HG03354 (cell line): Measurements from ENCODE around the gene PAK4.
"Not testable (repeated sequence)": the region's sequence is repeated elsewhere in the genome, so short reads cannot be mapped to it uniquely, and the experiment has no call there.

Source experiments
- ATAC-seq: cut with Tn5 transposase; IDR thresholded peaks from one replicate; pipeline ENCODE4 v1.9.1; 2021; ENCODE audit warnings: mild to moderate bottlenecking; ENCODE audit not compliant: unreplicated experiment, poor library complexity, severe bottlenecking

The PAK4 gene

GRCh38 chr19:39142630-39143029 lies 17.0 kb downstream of the PAK4 start:
- no peak for ATAC-seq

DNA sequence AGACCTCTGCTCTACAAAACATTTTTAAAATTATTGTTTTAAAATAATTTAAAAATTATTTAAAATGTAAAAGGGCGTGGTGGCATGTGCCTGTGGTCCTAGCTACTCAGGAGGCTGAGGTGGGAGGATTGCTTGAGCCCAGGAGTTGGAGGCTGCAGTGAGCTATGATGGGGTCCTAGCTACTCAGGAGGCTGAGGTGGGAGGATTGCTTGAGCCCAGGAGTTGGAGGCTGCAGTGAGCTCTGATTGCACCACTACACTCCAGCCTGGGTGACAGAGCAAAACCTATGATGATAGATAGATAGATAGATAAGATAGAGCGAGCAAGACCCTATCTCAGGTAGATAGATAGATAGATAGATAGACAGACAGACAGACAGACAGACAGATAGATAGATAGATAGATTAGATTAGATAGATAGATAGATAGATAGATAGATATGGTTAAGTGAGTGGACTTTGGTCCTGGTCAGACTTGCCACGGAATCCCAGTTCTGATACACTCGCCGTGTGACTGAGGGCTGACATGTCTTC lies 18.2 kb downstream of the PAK4 start:
- ATAC-seq = not testable (repeated sequence)

DNA sequence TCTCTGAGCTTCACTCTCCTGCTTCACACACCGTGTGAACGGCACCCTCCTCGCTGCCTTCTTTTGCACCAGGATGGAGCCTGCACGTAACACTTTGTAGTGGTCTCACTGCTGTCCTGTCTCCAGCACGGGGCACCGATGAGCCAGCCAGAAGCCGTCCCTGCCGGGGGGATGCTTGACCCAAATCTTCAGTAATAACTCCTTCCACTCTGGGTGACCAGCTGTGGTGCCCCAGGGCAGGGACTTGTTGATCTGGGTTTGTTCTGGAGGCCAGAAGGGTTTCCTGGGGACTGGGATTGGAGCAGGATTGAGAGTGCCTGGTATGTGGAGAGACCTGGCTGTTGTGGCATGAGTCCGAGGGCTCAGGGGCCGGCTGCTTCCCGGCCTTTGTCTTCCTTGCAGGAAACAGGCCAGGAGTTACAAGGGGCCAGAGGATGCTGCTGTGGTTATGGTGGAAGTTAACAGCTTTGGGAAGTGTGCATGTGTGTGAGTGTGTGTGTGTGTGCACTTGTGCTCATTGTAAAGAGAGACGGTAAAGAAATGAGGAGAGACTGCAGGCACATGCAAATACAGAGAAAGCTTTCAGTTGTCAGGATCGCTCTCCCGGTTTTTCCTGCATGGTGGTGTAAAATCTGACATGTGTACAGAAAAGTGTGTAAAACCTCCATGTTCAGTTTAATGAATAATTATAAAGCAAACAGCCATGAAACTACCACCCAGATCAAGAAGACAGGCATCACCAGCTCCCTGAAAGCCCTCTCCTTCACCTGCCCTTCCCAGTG lies 18.9 kb downstream of the PAK4 start:
- ATAC-seq = no peak

- ATAC-seq = no peak
Measured at GRCh38 chr19:39145180-39145953, 19.8 kb downstream of the PAK4 start.

DNA sequence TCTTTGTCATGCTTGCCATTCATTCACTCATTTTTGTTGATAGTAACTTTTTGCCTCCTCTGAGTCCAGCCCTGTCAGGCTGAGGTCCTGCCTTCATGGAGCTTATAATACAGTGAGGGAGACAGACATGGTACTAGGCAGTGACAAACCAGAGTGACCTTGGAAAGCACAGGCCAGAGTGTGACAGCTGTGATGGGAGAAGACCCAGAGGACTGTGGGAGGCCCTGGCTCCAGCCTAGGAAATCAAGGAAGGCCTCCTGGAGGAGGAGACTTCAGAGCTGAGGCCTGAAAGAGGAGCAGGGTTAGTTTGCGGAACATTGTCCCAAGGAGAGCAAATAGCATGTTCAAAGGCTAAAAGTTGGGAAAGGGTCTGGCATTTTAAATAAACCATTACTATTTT lies 20.5 kb downstream of the PAK4 start:
- ATAC-seq = no peak

DNA sequence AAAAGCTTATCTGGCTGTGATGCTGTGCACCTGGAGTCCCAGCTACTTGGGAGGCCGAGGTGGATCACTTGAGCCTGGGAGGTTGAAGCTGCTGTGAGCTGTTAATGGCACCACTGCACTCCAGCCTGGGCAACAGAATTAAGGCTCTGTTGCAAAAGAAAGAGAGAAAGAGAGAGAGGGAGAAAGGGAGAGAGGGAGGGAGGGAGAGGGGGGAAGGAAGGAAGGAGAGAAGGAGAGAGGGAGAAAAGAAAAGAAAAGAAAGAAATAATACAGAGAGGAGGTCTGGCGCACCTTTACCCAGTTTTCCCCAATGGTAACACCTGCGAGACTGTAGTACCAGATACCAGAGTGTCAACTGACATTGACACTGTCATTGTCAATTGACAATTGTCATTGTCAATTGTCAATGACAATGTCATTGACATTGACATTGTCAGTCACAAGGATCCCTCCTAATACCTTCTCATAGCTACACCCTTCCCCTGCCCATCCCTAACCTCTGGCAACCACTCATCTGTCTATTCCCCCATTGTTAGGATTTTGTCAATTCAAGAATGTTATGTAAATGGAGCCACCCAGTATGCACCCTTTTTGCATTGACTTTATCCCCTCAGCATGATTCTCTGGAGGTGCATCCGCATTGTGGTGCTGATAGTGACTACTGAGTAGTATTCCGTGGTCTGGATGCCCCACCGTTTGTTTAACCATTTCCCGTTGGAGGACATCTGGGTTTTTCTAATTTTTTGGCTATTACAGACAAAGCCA lies 21.3 kb downstream of the PAK4 start:
- ATAC-seq = no peak

DNA sequence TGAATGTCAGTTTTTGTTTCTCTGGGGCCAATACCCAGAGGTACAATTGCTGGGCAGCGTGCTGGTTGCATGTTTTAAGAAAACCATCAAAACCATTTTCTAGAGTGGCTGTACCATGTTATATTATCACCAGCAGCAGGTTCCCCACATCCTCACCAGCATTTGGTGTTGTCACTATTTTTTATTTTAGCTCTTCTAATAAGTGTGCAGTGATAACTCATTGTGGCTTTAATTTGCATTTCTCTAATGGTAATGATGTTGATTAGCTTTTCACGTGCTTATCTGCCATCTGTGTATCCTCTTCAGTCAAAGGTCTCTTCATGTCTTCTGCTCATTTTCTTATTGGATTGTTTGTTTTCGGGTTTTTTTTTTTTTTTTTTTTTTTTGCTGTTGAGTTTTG lies 21.9 kb downstream of the PAK4 start:
- no peak for ATAC-seq

DNA sequence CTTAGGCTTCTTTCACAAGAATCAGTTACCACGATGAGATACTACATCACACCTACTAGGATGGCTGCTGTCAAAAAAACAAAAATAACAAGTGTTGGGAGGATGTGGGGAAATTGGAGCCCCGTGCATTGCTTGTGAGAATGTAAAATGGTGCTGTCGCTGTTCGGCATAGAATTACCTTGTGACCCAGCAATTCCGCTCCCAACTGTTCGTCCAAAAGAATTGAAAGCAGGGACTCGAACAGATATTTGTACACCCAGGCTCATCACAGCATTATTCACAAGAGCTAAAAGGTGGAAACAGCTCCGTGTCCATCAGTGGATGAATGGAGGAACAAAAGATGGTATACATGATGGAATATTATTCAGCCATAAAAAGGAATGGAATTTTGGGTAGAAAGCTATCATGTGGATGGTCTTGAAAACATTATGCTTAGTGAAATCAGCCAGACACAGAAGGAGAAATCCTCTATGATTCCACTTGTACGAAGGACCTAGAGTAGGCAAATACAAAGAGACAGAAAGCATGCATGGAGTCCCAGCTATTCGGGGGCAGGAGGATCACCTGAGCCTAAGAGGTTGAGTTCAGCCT lies 23.4 kb downstream of the PAK4 start:
- no peak for ATAC-seq

DNA sequence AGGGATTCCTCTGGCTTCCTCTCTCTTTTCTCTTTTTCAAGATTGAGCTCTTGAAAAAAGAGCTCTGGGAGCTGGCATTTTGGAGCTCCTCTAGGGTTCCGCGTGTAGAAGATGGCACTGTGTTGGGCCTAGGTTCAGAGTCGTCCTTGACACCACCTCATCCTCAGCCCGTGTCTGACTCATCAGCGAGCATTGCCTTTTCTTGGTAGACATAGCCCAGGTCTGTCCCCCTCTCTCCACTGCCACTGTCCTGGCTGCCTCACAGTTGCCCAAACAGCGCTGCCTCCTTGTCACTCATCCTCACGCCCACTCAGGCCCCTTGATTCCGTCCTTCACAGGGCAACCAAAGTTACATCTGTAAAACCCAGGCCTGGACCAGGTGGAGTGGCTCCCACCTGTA lies 24.6 kb downstream of the PAK4 start:
- ATAC-seq = no peak

GRCh38 chr19:39150807-39151600 lies 25.4 kb downstream of the PAK4 start:
- no peak for ATAC-seq

GRCh38 chr19:39152066-39152465 lies 26.5 kb downstream of the PAK4 start:
- no peak for ATAC-seq

- no peak for ATAC-seq
Measured at GRCh38 chr19:39154100-39154628, 28.6 kb downstream of the PAK4 start.

DNA sequence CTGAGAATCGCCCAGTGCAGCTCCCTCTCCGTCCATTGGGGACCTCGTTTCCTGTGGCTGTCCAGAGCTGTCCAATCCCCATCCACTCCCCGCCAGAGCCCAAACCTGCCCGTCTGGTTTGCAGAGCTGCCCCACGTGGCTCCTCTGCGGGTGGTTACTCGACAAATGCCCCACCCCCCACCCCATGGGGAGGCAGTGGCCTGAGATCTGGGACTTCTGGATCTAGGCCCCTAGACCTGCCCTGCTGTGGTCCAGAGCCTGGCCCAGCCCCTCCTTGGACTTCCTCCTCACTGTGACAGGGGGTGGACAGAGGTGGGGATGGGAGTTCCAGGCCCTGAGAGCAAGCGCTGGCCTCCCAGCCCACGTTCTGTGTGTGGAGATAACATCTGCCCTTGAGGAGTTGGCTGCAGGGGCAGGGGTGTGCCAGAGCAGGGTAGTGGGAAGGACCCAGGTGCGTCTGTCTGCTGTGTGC lies 29.1 kb downstream of the PAK4 start:
- ATAC-seq = no peak

- no peak for ATAC-seq
Measured at GRCh38 chr19:39155114-39155700, 29.6 kb downstream of the PAK4 start.

GRCh38 chr19:39155741-39156140 lies 30.2 kb downstream of the PAK4 start:
- no peak for ATAC-seq

DNA sequence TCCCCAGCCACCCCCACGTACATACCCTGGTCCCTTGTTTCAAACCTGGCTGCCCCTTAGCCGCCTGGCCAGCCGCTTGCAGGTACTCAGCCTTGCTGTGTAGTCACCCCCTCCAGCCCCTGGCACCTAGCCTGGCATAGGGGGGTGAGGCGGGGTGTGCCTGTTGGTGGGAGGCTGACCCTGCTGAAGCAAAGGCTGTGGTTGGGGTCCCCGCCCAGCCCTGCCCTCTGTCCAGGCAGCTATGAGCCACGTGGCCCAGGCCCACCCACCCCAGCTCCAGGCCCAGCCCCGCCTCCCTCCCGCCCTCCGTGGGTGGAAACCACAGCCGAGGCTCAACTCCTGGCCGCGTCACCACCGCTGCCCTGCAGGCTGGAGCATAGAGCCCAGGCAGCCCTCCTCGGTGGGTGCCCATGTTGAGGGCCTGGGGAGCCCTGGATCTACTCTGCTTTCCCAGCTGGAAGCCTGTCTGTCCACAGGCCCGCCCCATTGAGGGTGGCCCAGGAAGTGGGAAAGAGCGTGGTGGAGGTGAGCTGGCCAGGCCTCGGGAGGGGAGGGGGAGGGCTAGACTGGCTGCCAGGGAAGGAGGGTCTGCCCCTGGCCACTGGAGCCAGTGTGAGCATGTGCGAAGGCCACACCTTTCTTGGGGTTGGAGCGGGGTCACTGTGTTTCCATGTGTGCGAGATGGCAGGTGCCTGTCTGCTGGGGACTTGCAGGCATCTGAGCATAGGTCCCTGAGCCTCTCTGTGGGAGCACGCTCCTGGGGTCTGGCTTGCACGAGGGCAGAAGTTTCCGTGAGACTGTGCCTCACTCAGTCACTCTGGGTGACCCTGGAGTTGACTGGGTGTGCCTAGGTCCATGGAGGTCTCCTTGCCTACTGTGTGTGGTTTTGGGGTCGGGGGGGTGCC lies 31.0 kb downstream of the PAK4 start:
- no peak for ATAC-seq

DNA sequence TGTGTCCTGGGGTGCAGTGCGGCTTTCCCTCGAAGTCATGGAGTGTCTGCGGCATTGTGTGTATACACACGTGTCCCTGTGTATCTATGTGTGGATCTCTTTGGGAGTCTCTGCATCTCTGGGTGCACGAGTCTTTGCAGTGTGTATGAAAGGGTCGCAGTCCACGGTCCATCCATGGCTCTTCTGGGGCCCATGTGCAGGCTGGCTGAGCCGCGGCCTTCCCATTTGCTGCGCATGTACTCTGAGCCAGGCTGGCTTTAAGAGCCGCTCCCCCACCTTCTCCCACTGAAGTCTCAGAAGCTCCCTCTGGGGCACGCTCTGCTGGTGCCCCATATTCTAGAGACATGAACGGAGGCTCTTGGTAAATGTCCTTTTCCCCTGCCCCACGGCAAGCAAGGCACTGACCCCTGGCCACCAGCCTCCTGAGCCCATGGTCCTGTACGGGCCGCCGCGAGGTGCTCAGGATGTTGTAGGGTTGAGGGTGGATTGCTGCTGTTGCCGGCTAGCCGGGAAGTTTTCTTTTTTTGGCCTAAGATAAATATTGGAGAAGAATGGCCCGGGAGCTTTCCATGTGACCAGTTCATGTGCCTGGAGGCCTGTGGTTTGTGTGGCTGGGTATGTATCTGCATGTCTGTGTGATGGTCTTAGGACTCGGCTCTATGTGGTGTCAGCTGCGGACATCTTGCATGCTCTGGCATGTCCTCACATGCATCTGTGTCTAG lies 31.9 kb downstream of the PAK4 start:
- ATAC-seq = no peak
